Neural cell (in vitro differentiated cells): ENCODE results near the gene FBXO42. TPM values are rescaled to one million over a fixed set of nuclear protein-coding genes. Genes with fewer than 3 reads are reported as not detected.

Experiments
- H2AFZ ChIP-seq: fragments of 200-600, 300-800 bp; sonication (generic), shearing (Covaris generic); 2 replicates; pipeline ENCODE4 v1.6.0; 2014; ENCODE audit warnings: low read depth, mild to moderate bottlenecking, antibody characterized with exemption, low read length, moderate library complexity
- H3F3A ChIP-seq: fragments of 200-600 bp; shearing (Covaris generic); 2 replicates; pipeline ENCODE4 v1.6.1; 2016; ENCODE audit warnings: mild to moderate bottlenecking, moderate library complexity, mixed read lengths, antibody characterized with exemption, low read length; ENCODE audit not compliant: insufficient read depth, poor library complexity, severe bottlenecking
- H3K27ac ChIP-seq: fragments of 200-600, 300-800 bp; sonication (generic), shearing (Covaris generic); 2 replicates; pipeline ENCODE4 v1.5.1; 2014; ENCODE audit warnings: mild to moderate bottlenecking, low read length, moderate library complexity
- H3K27me3 ChIP-seq: fragments of 300-800, 200-600 bp; sonication (generic), shearing (Covaris generic); 2 replicates; pipeline ENCODE4 v1.6.0; 2014; ENCODE audit warnings: mild to moderate bottlenecking, low read depth, low read length, moderate library complexity; ENCODE audit not compliant: insufficient read depth
- H3K36me3 ChIP-seq: fragments of 300-800, 200-600 bp; sonication (generic), shearing (Covaris generic); 2 replicates; pipeline ENCODE4 v1.5.1; 2014; ENCODE audit warnings: mild to moderate bottlenecking, antibody characterized with exemption, low read length, moderate library complexity; ENCODE audit not compliant: insufficient read depth
- H3K4me2 ChIP-seq: fragments of 300-800, 200-600 bp; sonication (generic), shearing (Covaris generic); 2 replicates; pipeline ENCODE4 v1.6.0; 2014; ENCODE audit warnings: mild to moderate bottlenecking, low read length
- H3K4me3 ChIP-seq: fragments of 300-800, 200-600 bp; sonication (generic), shearing (Covaris generic); 2 replicates; pipeline ENCODE4 v1.5.1; 2014; ENCODE audit warnings: mild to moderate bottlenecking, low read length, moderate library complexity
- H3K79me2 ChIP-seq: fragments of 200-600 bp; shearing (Covaris generic); replicated peaks from 2 replicates; pipeline ENCODE4 v1.6.0; 2014; ENCODE audit warnings: mild to moderate bottlenecking, low read length, moderate library complexity; ENCODE audit not compliant: insufficient read depth
- H3K9ac ChIP-seq: fragments of 300-800, 200-600 bp; sonication (generic), shearing (Covaris generic); 2 replicates; pipeline ENCODE4 v1.6.1; 2016; ENCODE audit warnings: mild to moderate bottlenecking, low read length, mixed read lengths
- H3K9me2 ChIP-seq: fragments of 200-600 bp; shearing (Covaris generic); 2 replicates; pipeline ENCODE4 v1.6.1; 2016; ENCODE audit warnings: mild to moderate bottlenecking, low read length, mixed read lengths; ENCODE audit not compliant: insufficient read depth
- H3K9me3 ChIP-seq: fragments of 200-600, 300-800 bp; sonication (generic), shearing (Covaris generic); 2 replicates; pipeline ENCODE4 v1.6.1; 2016; ENCODE audit warnings: mild to moderate bottlenecking, mixed run types, low read length, moderate library complexity, mixed read lengths
- H4K20me1 ChIP-seq: fragments of 200-600 bp; shearing (Covaris generic); 2 replicates; pipeline ENCODE4 v1.6.1; 2016; ENCODE audit warnings: mild to moderate bottlenecking, mixed run types; ENCODE audit not compliant: insufficient read depth
- EP300 ChIP-seq: fragments of 450-650 bp; conservative IDR thresholded peaks from 2 replicates; pipeline ENCODE4 v1.6.1; 2014; ENCODE audit warnings: antibody characterized with exemption, mild to moderate bottlenecking, moderate library complexity; ENCODE audit not compliant: poor library complexity, severe bottlenecking
- EZH2 ChIP-seq: fragments of 200-600, 300-800 bp; shearing (Covaris generic), sonication (generic); IDR thresholded peaks from 2 replicates; pipeline ENCODE4 v1.6.1; 2014; ENCODE audit warnings: antibody characterized with exemption, low read length, borderline replicate concordance, mild to moderate bottlenecking; ENCODE audit not compliant: insufficient read depth, poor library complexity, severe bottlenecking
- MXI1 ChIP-seq: fragments of 450-650 bp; conservative IDR thresholded peaks from 2 replicates; pipeline ENCODE4 v1.6.1; 2014; ENCODE audit warnings: antibody characterized with exemption, mild to moderate bottlenecking; ENCODE audit not compliant: poor library complexity, severe bottlenecking
- POLR2AphosphoS5 ChIP-seq: IDR thresholded peaks from 2 replicates; pipeline ENCODE4 v1.6.1; 2012
- RAD21 ChIP-seq: fragments of 450-650 bp; conservative IDR thresholded peaks from 2 replicates; pipeline ENCODE4 v1.6.1; 2014; ENCODE audit warnings: antibody characterized with exemption, mild to moderate bottlenecking, moderate library complexity
- SMC3 ChIP-seq: fragments of 450-650 bp; conservative IDR thresholded peaks from 2 replicates; pipeline ENCODE4 v1.6.1; 2014; ENCODE audit warnings: antibody characterized with exemption, mild to moderate bottlenecking, moderate library complexity; ENCODE audit not compliant: poor library complexity
- TAF1 ChIP-seq: IDR thresholded peaks from 2 replicates; pipeline ENCODE4 v1.6.1; 2012; ENCODE audit warnings: low read depth
- polyA plus RNA-seq: library from polyadenylated mRNA; depleted of rRNA; stranded (reverse); fragments of >200 nt; gene quantifications from 2 replicates; pipeline ENCODE4 v1.2.3, GENCODE V29; 2014
- TF ChIP-seq, protein P1 (sequence below): IDR thresholded peaks from 2 replicates; pipeline ENCODE4 v1.6.1; 2012; ENCODE audit warnings: borderline replicate concordance
- TF ChIP-seq, protein P2 (sequence below): fragments of 450-650 bp; IDR thresholded peaks from 2 replicates; pipeline ENCODE4 v1.5.1; 2014; ENCODE audit warnings: antibody characterized with exemption, mild to moderate bottlenecking, moderate library complexity; ENCODE audit not compliant: poor library complexity, severe bottlenecking

FBXO42 gene
- polyA plus RNA-seq, 1 donor from 2014 or later = 30.1 TPM

GRCh38 chr1:16318555-16318954 lies 33.7 kb downstream of the FBXO42 start:
- no peak overlapping the region for H3K9ac ChIP-seq
- no peak overlapping the region for H3K4me3 ChIP-seq
- H3K27ac ChIP-seq = no peak overlapping the region
- H3K27me3 ChIP-seq = no peaks in the 10 kb centered on the region
- TF ChIP-seq EZH2 = no peak
- TF ChIP-seq SMC3 = no peak
- no peaks in the 10 kb centered on the region for H3F3A ChIP-seq
- peaks cover 37% of the 10 kb centered on the region for H3K79me2 ChIP-seq
- H4K20me1 ChIP-seq = no peaks in the 10 kb centered on the region
- no peaks in the 10 kb centered on the region for H3K36me3 ChIP-seq
- H3K4me2 ChIP-seq = no peak overlapping the region
- no peaks in the 10 kb centered on the region for H3K9me2 ChIP-seq
- H2AFZ ChIP-seq = no peak overlapping the region
- H3K9me3 ChIP-seq = no peaks in the 10 kb centered on the region

GRCh38 chr1:16315437-16315836 lies 36.8 kb downstream of the FBXO42 start:
- Histone ChIP-seq H3K9me3 (no peaks in the 10 kb centered on the region), H3F3A (no peaks in the 10 kb centered on the region), H3K9ac (no peak overlapping the region), H3K4me2 (no peak overlapping the region), H3K79me2 (peaks cover 20% of the 10 kb centered on the region), H3K9me2 (no peaks in the 10 kb centered on the region), H3K27me3 (no peaks in the 10 kb centered on the region), H2AFZ (no peak overlapping the region), H3K36me3 (no peaks in the 10 kb centered on the region), H4K20me1 (no peaks in the 10 kb centered on the region), H3K4me3 (no peak overlapping the region), H3K27ac (no peak overlapping the region)
- TF ChIP-seq POLR2AphosphoS5 = no peak
- TF ChIP-seq, protein P1, sequence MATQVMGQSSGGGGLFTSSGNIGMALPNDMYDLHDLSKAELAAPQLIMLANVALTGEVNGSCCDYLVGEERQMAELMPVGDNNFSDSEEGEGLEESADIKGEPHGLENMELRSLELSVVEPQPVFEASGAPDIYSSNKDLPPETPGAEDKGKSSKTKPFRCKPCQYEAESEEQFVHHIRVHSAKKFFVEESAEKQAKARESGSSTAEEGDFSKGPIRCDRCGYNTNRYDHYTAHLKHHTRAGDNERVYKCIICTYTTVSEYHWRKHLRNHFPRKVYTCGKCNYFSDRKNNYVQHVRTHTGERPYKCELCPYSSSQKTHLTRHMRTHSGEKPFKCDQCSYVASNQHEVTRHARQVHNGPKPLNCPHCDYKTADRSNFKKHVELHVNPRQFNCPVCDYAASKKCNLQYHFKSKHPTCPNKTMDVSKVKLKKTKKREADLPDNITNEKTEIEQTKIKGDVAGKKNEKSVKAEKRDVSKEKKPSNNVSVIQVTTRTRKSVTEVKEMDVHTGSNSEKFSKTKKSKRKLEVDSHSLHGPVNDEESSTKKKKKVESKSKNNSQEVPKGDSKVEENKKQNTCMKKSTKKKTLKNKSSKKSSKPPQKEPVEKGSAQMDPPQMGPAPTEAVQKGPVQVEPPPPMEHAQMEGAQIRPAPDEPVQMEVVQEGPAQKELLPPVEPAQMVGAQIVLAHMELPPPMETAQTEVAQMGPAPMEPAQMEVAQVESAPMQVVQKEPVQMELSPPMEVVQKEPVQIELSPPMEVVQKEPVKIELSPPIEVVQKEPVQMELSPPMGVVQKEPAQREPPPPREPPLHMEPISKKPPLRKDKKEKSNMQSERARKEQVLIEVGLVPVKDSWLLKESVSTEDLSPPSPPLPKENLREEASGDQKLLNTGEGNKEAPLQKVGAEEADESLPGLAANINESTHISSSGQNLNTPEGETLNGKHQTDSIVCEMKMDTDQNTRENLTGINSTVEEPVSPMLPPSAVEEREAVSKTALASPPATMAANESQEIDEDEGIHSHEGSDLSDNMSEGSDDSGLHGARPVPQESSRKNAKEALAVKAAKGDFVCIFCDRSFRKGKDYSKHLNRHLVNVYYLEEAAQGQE = no peak
- no peak for TF ChIP-seq MXI1
- no peak for TF ChIP-seq RAD21
- TF ChIP-seq, protein P2, sequence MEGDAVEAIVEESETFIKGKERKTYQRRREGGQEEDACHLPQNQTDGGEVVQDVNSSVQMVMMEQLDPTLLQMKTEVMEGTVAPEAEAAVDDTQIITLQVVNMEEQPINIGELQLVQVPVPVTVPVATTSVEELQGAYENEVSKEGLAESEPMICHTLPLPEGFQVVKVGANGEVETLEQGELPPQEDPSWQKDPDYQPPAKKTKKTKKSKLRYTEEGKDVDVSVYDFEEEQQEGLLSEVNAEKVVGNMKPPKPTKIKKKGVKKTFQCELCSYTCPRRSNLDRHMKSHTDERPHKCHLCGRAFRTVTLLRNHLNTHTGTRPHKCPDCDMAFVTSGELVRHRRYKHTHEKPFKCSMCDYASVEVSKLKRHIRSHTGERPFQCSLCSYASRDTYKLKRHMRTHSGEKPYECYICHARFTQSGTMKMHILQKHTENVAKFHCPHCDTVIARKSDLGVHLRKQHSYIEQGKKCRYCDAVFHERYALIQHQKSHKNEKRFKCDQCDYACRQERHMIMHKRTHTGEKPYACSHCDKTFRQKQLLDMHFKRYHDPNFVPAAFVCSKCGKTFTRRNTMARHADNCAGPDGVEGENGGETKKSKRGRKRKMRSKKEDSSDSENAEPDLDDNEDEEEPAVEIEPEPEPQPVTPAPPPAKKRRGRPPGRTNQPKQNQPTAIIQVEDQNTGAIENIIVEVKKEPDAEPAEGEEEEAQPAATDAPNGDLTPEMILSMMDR = no peak
- TF ChIP-seq TAF1 = no peak
- TF ChIP-seq EP300 = no peak
- TF ChIP-seq EZH2 = no peak
- TF ChIP-seq SMC3 = no peak

GRCh38 chr1:16307222-16307621 lies 45.1 kb downstream of the FBXO42 start:
- Histone ChIP-seq H3K79me2 (no peaks in the 10 kb centered on the region), H3K4me2 (no peak overlapping the region), H4K20me1 (no peaks in the 10 kb centered on the region), H2AFZ (no peak overlapping the region), H3K4me3 (no peak overlapping the region), H3F3A (no peaks in the 10 kb centered on the region), H3K27me3 (no peaks in the 10 kb centered on the region), H3K9ac (no peak overlapping the region), H3K9me3 (no peaks in the 10 kb centered on the region), H3K9me2 (no peaks in the 10 kb centered on the region), H3K36me3 (peaks cover 3% of the 10 kb centered on the region), H3K27ac (no peak overlapping the region)
- TF ChIP-seq RAD21 (no peak), TAF1 (no peak), EP300 (no peak), MXI1 (no peak), EZH2 (no peak), POLR2AphosphoS5 (no peak), SMC3 (no peak)
- TF ChIP-seq, protein P2 = no peak
- TF ChIP-seq, protein P1 = no peak
